Spleen (tissue), 7 donors: ENCODE data around the gene ZNF691.

Experiments used
- CTCF ChIP-seq, 11 experiments: fragments of 200-600 bp in 7 of 11; fragments of 450-650 bp in 4 of 11; sonication (generic) in 4 of 11; IDR thresholded peaks in 8 of 11; conservative IDR thresholded peaks in 3 of 11; 1 replicate in 7 of 11; 2 replicates in 4 of 11; pipeline versions ENCODE4 v1.4.0 to v1.8.0; 2016 to 2021; ENCODE audit warnings: antibody characterized with exemption in 11 of 11, inconsistent platforms in 4 of 11, mild to moderate bottlenecking in 1 of 11
- POLR2A ChIP-seq, 3 donors: fragments of 450-650 bp; IDR thresholded peaks; one replicate each; pipeline ENCODE4 v1.5.1; 2017; ENCODE audit warnings: antibody characterized with exemption in 3 of 3, mild to moderate bottlenecking in 1 of 3
- donor health status: DM: no; HTN: no; CAD: no; lungs with moderate emphysema.
- donor health status: DM: no; HTN: no; CAD: no.
- donor health status: DM: no; HTN: no; CAD: no.

- TF ChIP-seq CTCF (IDR thresholded peaks at IDR 0.05 in 8 of 11, conservative IDR thresholded peaks at IDR 0.05 in 3 of 11) (no peak), POLR2A (IDR thresholded peaks at IDR 0.05) (no peak)
Observed at GRCh38 chr1:42889264-42889663, 42.9 kb downstream of the ZNF691 start.
